Activated effector memory CD4-positive, alpha-beta T cell treated with Interleukin-2 at 50 U/mL for 16 hours (primary cell): ENCODE measurements around the gene BIRC7.
"Not testable (repeated sequence)": the region's sequence is repeated elsewhere in the genome, so short reads cannot be mapped to it uniquely, and the experiment has no call there.

Source experiments
- DNase-seq: peaks from one replicate; pipeline ENCODE4 v3.0.0-alpha.2; 2020

BIRC7 gene

DNA sequence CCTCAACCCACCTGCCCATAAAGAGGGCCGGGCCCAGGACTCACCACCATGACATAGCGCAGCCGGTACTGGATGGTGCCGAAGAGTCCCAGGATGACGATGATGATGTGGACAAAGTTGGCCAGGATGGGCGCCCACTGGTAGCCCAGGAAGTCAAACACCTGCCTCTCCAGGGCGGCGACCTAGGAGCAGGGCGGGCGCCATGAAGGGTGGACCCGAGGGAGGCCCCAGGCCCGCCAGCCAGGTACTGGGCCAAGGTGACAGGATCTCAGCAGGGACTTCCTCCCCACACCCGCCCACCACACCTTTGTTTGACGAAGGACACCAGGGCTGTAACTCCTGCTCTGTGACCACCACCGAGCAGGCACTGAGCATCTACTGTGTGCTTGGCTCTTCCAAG is 14.2 kb downstream of the BIRC7 start:
- DNase-seq, result no peak

DNA sequence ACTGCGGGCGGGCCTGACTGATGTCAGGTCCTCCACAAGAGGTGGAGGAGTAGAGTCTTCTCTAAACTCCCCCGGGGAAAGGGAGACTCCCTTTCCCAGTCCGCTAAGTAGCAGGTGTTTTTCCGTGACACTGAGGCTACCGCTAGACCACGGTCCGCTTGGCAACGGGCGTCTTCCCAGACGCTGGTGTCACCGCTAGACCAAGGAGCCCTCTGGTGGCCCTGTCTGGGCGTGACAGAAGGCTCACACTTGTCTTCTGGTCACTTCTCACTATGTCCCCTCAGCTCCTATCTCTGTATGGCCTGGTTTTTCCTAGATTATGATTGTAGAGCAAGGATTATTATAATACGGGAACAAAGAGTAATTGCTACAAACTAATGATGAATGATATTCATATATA is 15.6 kb downstream of the BIRC7 start:
- not testable (repeated sequence) for DNase-seq

GRCh38 chr20:63252284-63252711 is 16.6 kb downstream of the BIRC7 start:
- DNase-seq, result no peak

GRCh38 chr20:63253065-63253437 is 17.3 kb downstream of the BIRC7 start:
- no peak for DNase-seq

DNA sequence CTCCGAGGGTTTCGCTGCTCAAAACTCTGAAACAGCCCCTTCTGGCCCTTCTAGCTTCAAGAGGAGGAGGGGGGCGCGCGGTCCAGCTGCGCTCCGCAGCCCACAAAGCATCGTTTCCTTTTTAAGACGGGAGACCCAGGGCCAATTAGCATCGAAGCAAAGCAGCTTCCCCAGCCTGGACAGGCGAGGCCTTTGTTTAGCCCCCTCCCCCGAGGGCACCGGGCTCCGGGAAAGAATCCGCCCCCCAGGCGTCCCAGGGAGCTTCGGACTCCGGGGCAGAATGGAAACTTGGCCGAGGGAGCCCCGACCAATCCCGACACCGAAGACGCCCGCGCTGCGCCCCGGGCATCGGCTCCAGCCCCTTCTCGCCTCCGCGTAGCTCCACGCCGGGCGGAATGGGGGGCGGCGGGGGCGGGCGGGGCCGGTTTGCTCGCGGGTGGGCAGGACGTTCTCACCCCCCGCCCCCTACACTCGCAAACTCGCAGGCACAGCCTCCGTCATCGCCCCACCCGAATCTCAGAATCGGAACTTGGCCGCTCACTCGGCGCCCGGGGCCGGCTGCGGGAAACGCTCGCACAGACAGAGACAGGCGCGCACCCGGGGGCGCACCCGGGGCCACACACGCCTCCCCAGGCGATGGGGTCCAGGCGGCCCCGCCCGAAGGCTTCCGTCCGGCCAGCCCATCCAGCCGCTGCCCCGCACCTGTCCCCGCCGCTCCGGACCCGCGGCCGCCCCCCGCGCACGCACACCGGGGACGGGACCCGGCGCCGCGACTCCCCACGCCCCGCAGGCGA is 17.9 kb downstream of the BIRC7 start:
- no peak for DNase-seq

DNA sequence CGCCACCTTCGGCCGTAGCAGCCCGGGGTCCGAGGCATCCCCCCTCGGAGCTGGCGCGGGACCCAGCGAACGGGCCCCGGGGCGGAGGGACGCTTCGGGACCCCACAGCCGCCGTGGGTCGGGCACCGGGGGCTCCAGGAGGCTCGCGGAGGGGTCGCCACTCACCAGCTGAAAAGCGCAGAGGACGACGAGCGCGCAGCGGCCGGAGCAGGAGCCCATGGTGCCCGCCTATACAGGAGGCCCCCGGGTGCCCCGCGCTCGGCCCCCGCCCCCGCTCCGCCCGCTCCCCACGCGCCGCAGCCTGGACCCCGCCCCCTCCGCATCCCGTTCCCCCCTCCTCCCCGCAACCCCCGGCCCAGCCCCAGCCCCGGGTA is 18.5 kb downstream of the BIRC7 start, which contains the start of gene NKAIN4:
TSS of gene NKAIN4 (minus strand) at position 232 of the 374 bp plus-strand sequence. CDS start at position 219, 13 bp downstream.
- DNase-seq, result no peak

DNA sequence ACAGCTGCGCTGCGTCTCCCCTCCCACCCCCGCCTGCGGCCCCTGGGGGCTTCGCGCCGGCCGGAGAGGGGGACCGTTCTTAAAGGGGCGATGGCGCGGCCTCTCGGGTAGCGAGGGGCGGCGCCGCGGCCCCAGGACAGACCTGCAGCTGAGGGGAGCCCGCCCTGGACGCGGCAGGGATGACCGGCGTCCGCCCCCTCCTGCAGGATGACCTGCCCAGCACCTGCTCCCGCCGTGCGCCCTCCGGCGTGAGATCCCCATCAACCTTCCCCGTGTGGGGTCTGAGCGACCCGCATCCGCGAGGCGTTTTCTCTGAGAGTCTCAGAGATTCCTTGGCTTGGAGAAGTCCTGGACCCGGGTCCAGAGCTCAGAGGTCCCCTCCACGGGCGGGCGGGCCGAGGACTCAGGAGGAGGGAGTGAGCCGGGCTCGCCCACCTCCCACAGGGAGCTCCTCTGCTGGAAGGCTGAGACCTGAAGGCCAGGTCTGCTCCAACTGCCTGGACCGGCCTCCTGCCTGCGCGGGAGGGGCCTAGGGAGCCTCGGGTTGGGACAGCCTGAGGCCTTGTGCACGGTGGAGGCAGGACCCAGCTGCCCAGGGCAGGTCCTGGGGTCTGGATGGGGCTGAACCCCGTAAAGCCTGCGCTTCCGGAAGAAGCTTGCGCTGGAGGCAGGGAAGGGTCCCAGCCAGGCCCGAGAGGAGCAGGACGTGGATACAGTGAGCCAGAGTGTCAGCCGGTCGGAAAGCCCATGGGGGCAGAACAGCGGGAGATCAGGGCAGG is 19.1 kb downstream of the BIRC7 start:
- no peak for DNase-seq

- no peak for DNase-seq
These were observed 20.4 kb downstream of the BIRC7 start for GRCh38 chr20:63255931-63256704.

GRCh38 chr20:63256954-63257353 is 21.2 kb downstream of the BIRC7 start:
- DNase-seq, result no peak

- DNase-seq, result no peak
These were observed 21.9 kb downstream of the BIRC7 start for GRCh38 chr20:63257629-63258028.

DNA sequence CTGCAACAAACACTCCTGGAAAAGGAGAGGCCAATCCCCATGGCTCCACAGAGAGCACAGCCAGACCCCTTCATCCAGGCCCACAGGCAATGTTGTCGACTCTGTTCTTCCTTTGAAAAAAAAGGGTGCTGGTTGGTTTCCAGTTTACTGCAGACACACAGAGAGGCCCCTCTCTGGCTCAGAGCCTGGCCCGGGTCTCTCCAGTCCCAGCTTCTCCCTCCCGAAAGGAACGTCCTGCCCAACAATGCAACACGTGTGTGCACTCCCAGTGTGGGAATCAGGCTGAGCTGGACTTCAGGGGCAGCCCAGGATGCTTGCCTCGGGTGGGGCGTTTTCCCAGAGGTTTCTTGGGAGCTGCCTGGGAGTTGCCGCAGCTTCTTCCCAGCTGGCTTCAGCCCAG is 23.1 kb downstream of the BIRC7 start:
- no peak for DNase-seq

GRCh38 chr20:63259734-63260460 is 24.2 kb downstream of the BIRC7 start:
- DNase-seq, result no peak

DNA sequence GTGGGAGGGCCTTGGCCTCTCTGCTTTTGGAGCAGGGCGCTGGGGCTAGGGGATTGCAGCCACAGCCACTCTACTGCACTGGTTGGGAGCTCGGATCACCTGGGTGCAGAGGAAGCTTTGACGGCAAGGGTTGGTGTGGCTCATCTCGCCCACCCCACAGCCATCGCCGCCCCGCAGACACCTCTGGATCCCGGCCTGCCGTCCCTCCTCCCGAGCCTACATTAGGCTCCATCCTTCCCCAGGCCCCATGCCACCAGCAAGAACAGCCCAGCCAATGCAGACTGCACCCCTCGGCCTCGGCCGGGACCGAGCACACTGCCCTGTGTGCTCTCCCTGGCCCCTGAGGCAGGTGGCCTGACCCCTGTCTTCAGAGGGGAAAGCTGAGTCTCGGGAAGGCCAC is 24.8 kb downstream of the BIRC7 start:
- DNase-seq, result no peak

DNA sequence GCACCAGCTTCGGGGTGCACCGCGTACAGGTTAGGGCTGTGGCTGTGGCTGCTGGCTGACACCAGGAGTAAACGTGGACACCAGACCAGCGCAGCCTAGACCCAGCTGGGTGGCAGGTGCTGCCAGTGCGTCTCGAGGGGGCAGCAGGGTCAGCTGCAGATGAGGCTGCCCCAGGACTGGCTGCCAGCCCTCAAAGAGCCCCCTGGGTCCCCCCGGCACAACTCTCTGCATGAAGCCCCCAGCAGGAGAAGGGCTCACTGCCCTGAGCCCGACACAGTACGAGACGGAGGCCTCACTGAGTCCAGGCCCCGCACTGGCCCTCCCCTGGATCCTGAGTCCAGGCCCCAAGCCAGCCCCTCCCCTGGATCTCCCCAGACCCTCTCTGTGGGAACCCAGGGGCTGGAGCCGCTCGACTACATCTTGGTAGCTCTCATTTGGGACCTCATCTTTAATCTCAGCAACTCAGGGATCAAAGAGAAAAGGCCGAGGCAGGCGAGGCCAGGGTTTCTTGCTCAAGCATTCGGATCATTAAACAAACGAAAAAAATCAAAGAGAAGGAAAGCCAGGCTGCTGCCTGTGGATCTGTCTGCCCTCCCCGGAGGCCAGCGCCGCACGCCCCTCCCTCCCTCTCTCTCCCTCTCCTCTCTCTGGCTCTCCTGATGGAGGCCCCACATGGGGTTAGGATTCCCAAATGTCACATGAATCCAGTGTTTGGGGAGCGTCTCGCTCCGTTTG is 25.5 kb downstream of the BIRC7 start:
- DNase-seq, result no peak

GRCh38 chr20:63261795-63262528 is 26.3 kb downstream of the BIRC7 start:
- no peak for DNase-seq

DNA sequence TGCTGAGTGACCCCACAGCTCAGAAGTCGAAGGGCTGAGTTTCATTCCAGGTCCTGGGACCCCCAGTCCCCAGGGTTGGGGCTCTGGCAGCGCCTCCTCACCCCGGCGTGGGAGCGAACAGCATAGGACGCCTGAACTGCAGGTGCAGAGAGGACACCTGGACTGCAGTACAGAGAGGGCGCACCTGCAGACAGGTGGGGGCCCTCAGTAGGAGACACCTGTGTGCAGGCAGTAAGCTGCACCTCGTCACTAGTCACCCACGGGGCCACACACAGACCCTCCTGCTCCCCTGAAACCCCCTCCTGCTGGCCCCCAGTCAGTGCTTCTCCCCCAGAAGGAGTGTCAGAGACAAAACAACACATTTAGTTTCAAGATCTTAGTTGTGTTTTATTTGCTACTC is 27.1 kb downstream of the BIRC7 start:
- no peak for DNase-seq

GRCh38 chr20:63264000-63264399 is 28.3 kb downstream of the BIRC7 start:
- no peak for DNase-seq

GRCh38 chr20:63264519-63264918 is 28.8 kb downstream of the BIRC7 start:
- DNase-seq, result no peak

DNA sequence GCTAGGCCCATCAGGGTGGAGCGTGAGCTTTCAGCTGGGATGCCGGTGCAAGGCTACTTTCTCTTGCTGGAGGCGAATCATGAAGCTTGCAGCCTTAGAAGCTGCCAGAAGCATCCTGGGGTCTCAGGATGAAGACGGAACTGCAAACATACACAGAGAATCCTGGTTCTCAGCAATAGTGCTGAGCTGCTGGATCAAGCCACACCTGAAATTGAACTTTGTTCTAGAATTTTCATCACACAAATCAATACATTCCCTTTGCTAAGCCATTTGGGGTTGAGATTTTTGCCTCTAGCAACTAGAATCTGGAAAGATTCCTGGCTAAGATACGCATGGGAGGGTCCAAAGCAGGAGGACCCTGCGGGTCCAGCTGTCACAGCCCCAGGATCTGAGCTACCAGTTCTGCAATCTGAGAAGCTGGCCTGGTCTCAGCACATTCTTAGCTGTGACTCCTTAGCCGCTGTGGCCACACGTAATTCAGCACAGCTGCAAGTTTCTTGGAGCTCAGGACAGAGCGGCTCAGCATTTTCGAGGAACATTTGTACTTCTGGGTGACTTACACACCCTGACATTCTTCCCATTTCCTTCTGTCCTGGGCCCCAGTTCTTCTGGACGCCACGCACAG is 30.3 kb downstream of the BIRC7 start:
- no peak for DNase-seq

GRCh38 chr20:63267691-63268090 is 32.0 kb downstream of the BIRC7 start:
- DNase-seq, result no peak

GRCh38 chr20:63268256-63268655 is 32.6 kb downstream of the BIRC7 start:
- DNase-seq, result no peak
